K562 (cell line): ENCODE data around the gene MYL12B. TPM values are rescaled to one million over a fixed set of nuclear protein-coding genes. Genes with fewer than 3 reads are reported as not detected.

Experiments
- ATF1 ChIP-seq, 2 experiments: fragments of 450-650 bp in 1 of 2; IDR thresholded peaks; 2 replicates each; pipeline ENCODE4 v1.6.1; 2016; ENCODE audit warnings: missing compliant biosample characterization in 1 of 2, missing genetic modification characterization in 1 of 2
- CBX5 ChIP-seq: IDR thresholded peaks from 2 replicates; pipeline ENCODE4 v1.6.1; 2014; ENCODE audit warnings: low read depth, borderline replicate concordance
- CREM ChIP-seq: IDR thresholded peaks from 2 replicates; pipeline ENCODE4 v1.6.1; 2014; ENCODE audit warnings: antibody characterized with exemption, low read depth
- DMBX1 ChIP-seq: fragments of 250-450 bp; sonication (Bioruptor Pico); IDR thresholded peaks from 2 replicates; pipeline ENCODE4 v1.8.0; 2022; ENCODE audit warnings: inconsistent platforms, mild to moderate bottlenecking, moderate library complexity, borderline replicate concordance
- FOXA1 ChIP-seq: fragments of 450-650 bp; IDR thresholded peaks from 2 replicates; pipeline ENCODE4 v1.6.1; 2016; ENCODE audit warnings: mild to moderate bottlenecking, borderline replicate concordance
- L3MBTL2 ChIP-seq: fragments of 450-650 bp; IDR thresholded peaks from 2 replicates; pipeline ENCODE4 v1.6.1; 2016; ENCODE audit warnings: mild to moderate bottlenecking, moderate library complexity
- SAFB ChIP-seq: fragments of 200-400 bp; formaldehyde crosslinking; IDR thresholded peaks from 2 replicates; pipeline ENCODE4 v1.6.1; 2017; ENCODE audit warnings: low read depth, low read length, borderline replicate concordance
- SMAD3 ChIP-seq: fragments of 450-650 bp; formaldehyde crosslinking; conservative IDR thresholded peaks from 2 replicates; pipeline ENCODE4 v1.4.0; 2020; ENCODE audit warnings: mild to moderate bottlenecking
- TFE3 ChIP-seq: fragments of 450-650 bp; formaldehyde crosslinking; IDR thresholded peaks from 2 replicates; pipeline ENCODE4 v1.4.0; 2020; ENCODE audit warnings: mild to moderate bottlenecking, mixed read lengths
- ZBTB40 ChIP-seq, 2 experiments: fragments of 450-650 bp in 1 of 2; sonication (generic) in 1 of 2; formaldehyde crosslinking in 1 of 2; IDR thresholded peaks; 2 replicates each; pipeline versions ENCODE4 v1.7.1 to v1.9.0; 2016 to 2022; ENCODE audit warnings: inconsistent platforms in 1 of 2, mild to moderate bottlenecking in 1 of 2, missing genetic modification reagents in 1 of 2
- ZBTB49 ChIP-seq: sonication (generic); formaldehyde crosslinking; IDR thresholded peaks from 2 replicates; pipeline ENCODE4 v1.8.0; 2022; ENCODE audit warnings: missing genetic modification reagents, mild to moderate bottlenecking, borderline replicate concordance
- ZNF175 ChIP-seq: fragments of 200-800 bp; sonication (Bioruptor generic); IDR thresholded peaks from 2 replicates; pipeline ENCODE4 v1.6.1; 2016; ENCODE audit warnings: low read depth, mild to moderate bottlenecking, missing genetic modification characterization, missing compliant biosample characterization
- ZNF232 ChIP-seq: sonication (generic); formaldehyde crosslinking; IDR thresholded peaks from 2 replicates; pipeline ENCODE4 v1.8.0; 2022; ENCODE audit warnings: mild to moderate bottlenecking, missing genetic modification reagents
- polyA plus RNA-seq, 8 experiments: library from polyadenylated mRNA; depleted of rRNA in 4 of 8; stranded (reverse) in 5 of 8; unstranded in 3 of 8; fragments of >200 nt; fragmentation: Nextera tagmentation in 2 of 8; fragmentation: Illumina TruSeq in 1 of 8; extraction: Ambion mirVana in 2 of 8; extraction: Trizol in 1 of 8; gene quantifications; 2 replicates each; pipeline versions ENCODE4 v1.2.1 to v1.2.3, GENCODE V29; 2011 to 2014; ENCODE audit warnings: inconsistent platforms in 1 of 8, missing spikeins in 1 of 8
- total RNA-seq, 7 experiments: library from RNA; depleted of rRNA in 6 of 7; stranded (reverse); fragments of >200 nt in 6 of 7; fragmentation: Illumina TruSeq in 2 of 7; extraction: Trizol in 2 of 7; gene quantifications; 2 replicates each; pipeline versions ENCODE4 v1.2.1 to v1.2.3, GENCODE V29; 2011 to 2021; ENCODE audit warnings: low replicate concordance in 1 of 7

The MYL12B gene
- total and polyA plus RNA-seq, 9 of the 15 experiments (the other 6 are each of a cell fraction or from before 2014, with no cell fraction given), result 220 to 995 (median 463) TPM

- TF ChIP-seq ZNF232 (no peak), CBX5 (0 out of 2 replicates have a peak, but pooled peaks have one; percentile 25), ZBTB49 (no peak), FOXA1 (no peak), ZBTB40 (IDR thresholded peaks at IDR 0.05) (peak; percentile 81), ZBTB40 (CRISPR knock-in tag; IDR thresholded peaks at IDR 0.05) (peak; percentile 65), ATF1 (CRISPR knock-in tag; IDR thresholded peaks at IDR 0.05) (no peak), ATF1 (tag; IDR thresholded peaks at IDR 0.05) (peak; percentile 41; the same call in 1 of the 2 replicates), TFE3 (peak; percentile 34; the same call in 1 of the 2 replicates), DMBX1 (peak; percentile 63; the same call in 1 of the 2 replicates), SAFB (no peak), SMAD3 (peak; percentile 18; the same call in 1 of the 2 replicates), ZNF175 (0 out of 2 replicates have a peak, but pooled peaks have one; percentile 43), L3MBTL2 (no peak; the same call in 1 of the 2 replicates), CREM (peak; percentile 62; the same call in 1 of the 2 replicates)
Observed at GRCh38 chr18:3213300-3214059, 48.5 kb upstream of the MYL12B start (continued).
